CD4-positive, alpha-beta T cell treated with Interleukin-2 at 100 ng/mL for 4 hours (primary cell): ENCODE data around the gene PDLIM5.
"Not testable (repeated sequence)": the region's sequence is repeated elsewhere in the genome, so short reads cannot be mapped to it uniquely, and the experiment has no call there.

Experiments used
- DNase-seq: peaks from one replicate; pipeline ENCODE4 v3.0.0-alpha.2; 2020; ENCODE audit warnings: low spot score

PDLIM5 gene

GRCh38 chr4:94463771-94464170, 12.0 kb downstream of the PDLIM5 start:
- DNase-seq, result no peak

- no peak for DNase-seq
These were observed 14.6 kb downstream of the PDLIM5 start for GRCh38 chr4:94466371-94466770.

DNA sequence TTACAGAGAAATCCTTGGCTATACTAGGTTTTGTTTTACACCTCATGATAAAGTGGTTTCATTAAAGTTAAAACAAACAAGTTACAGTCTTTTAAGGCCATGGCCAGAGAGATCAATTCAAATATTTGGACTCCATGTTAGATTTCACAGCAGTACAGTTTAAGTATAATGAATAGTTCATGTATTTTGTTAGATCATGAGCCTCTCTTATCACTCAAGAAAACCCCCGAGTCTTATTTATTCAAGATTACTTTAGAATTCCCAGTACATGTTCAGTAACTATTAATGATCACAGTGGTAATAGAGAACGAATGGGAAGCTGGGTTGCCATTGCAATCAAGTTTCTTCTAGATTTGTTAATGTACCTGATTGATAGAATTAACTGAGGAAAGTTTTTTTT, 15.2 kb downstream of the PDLIM5 start:
- no peak for DNase-seq

- no peak for DNase-seq
These were observed 16.5 kb downstream of the PDLIM5 start for GRCh38 chr4:94468093-94468769.

- DNase-seq, result no peak
These were observed 17.6 kb downstream of the PDLIM5 start for GRCh38 chr4:94469221-94469784.

DNA sequence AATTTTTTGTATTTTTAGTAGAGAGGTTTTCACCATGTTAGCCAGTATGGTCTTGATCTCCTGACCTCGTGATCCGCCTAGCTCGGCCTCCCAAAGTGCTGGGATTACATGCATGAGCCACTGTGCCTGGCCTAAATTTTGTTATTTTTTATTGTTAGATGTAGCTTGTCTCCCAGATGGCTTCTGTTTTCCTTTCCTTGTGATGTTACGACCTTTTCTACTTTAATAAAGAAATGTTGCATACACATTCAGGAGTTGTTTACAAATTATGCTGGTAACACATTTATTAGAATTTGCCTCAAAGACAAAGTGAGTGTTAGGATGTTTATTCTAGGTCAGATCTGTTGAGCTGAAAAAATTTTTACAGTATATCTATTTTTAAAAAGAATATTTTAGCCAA, 18.4 kb downstream of the PDLIM5 start:
- no peak for DNase-seq

GRCh38 chr4:94470782-94471181, 19.0 kb downstream of the PDLIM5 start:
- not testable (repeated sequence) for DNase-seq

GRCh38 chr4:94472056-94472826, 20.5 kb downstream of the PDLIM5 start:
- DNase-seq, result no peak

DNA sequence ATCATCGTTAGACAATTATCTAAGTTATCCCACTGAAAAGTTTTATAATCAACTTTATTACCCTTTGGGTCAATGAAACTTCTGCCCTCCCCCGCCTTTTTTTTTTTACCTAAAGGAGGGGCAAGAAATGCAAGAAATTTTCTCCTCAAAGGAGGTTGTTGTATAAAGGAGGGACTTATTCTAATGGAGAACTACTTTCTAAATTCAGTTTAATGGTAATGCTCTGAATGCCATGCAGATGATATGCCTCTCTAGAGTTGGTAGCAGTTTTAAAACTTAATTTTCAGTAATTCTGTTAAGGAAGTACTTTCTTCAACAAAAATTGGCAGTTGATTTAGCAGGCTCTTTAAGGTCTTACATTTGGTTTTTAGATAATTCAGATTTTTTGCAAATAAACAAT, 23.3 kb downstream of the PDLIM5 start:
- no peak for DNase-seq

DNA sequence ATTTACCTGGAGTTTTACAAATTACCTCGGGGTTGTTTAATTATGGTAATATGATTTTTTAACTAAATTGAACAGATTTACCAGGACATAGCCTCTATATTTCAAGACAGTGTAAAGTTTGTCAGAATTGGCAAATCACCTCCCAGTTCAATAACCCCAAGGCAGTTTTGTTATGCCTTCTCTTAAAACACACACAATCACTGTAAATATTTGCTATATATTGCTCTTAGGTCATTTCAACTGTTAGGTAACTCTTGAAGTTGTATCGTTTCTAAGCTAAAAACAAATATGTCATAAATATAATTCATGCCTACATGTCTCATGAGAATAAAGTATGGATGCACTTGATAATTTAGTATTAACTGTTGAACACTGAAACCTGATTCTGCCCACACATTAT, 24.1 kb downstream of the PDLIM5 start:
- no peak for DNase-seq

DNA sequence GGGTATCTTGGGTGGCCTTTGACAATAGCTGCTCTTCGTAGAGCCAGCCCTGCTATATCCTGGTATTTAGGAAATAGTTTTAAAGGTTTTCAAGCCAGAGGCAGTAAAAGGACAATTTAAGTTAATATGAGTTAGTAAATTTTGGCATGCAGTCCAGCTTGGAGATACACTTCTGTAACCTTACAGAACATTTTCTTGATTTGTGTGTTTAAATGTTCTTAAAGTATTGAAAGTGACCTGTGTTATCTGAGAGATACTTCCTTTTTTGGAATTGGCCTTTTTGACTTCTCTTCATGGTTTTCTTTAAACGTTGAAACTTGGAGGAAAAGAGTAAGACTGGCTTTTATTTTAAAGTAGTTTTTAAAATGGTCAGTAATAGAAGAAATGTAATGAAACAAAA, 25.5 kb downstream of the PDLIM5 start:
- no peak for DNase-seq

DNA sequence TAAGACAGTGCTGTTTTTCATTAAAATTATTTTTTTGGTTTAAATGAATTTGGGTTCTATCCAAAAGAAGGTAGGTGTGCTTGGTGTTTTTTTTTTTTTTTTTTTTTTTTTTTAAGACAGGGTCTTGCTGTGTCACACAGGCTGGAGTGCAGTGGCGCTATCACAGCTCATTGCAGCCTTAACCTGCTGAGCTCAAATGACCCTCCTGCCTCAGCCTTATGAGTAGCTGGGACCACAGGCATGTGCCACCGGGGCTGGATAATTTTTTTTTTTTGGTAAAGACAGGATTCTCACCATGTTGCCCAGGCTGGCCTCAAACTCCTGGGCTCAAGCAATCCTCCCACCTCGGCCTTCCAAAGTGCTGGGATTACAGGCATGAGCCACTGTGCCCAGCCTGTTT, 27.1 kb downstream of the PDLIM5 start:
- DNase-seq, result not testable (repeated sequence)

GRCh38 chr4:94479358-94480141, 27.8 kb downstream of the PDLIM5 start:
- no peak for DNase-seq

- DNase-seq, result no peak
These were observed 28.7 kb downstream of the PDLIM5 start for GRCh38 chr4:94480362-94480951.

DNA sequence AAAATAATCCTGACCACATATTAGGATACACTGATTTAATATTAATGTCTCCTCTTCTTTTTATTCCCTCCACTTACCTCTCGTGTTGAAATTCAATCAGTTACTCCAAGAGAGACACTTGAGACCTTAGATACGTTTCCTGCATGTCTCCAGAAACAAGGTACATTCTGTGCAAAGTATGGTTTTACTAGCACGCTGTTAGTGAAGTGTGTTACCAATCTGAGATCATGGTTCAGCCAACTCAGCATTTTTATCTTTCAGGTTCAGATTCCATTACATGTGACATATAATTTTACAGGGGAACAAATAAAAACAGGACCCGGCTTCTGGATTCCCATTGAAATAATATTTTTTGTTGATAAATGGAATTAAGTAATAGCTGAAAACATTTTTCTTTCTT, 32.2 kb downstream of the PDLIM5 start:
- DNase-seq, result no peak

GRCh38 chr4:94484818-94485217, 33.1 kb downstream of the PDLIM5 start:
- no peak for DNase-seq

GRCh38 chr4:94486372-94486801, 34.6 kb downstream of the PDLIM5 start:
- DNase-seq, result no peak

DNA sequence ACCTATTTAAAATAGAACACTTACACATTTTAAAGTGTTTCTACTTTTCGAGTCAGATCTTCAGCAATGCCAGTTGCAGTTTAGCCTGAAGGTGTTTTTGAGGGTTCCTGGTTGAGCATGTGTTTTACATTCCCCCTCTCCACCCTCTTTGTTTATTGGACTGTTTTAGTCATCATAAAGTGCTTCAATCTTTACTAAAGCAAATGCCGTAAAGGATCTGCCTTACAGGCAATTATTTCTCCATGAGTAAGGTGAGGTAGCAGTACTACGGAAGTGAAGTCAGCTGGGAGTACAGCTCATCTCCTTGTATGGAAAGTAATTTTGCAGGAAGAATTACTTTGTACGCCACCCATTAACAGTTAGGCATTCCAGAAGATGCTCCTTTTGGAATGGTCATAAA, 36.9 kb downstream of the PDLIM5 start:
- no peak for DNase-seq

DNA sequence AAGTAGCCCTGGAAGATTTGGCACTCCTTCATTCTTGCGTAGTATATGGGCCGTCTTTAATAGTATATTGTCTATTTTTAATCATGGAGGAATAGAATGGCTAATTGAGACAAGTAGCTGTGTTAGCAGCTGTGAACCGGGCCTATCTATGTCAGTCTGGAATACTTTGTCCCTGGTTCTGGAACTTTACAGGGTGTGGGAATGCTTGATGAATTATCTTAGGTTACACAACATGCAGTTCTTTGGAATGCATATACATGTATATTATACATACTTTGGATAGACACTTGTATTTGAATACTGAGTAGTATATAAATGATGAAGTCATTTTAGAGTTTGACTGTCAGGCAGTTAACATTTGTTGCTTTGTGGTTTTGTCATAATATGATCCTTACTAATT, 37.4 kb downstream of the PDLIM5 start:
- DNase-seq, result no peak

DNA sequence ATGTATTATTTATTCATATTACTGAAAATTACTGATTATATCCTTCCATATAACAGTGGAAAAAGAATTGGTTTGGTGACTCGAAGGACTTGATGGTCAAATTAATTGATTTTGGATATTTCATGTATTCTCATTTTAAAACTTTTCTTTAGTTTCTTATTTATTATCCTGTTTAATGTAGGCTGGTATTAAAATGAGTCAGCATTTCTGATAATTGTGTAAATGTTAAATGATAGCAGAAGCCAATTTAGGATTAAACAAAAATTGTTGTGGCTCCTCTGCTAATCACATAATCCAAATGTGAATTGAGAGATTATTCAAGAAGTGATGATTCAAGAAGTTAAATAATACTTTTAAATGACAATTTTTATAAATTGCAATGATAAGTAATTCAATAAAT, 38.7 kb downstream of the PDLIM5 start:
- no peak for DNase-seq

DNA sequence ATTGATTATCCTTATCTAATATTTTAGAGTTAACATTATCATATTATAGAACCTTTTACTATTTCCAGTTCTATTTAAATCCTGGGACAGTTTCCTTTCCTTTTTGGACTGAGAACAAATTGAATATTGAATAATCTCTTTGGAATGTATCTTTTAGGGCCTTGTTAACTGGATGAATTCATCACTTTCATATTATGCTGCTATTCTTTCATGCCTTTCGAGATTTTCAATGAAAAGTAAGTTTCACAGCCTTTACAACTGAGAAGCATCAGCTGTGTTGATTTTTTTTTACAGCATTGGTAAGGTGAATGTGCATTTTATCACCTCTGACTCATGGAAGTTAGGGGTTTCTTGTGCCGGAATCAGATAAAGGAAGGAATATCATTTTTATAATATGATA, 39.6 kb downstream of the PDLIM5 start:
- no peak for DNase-seq

- DNase-seq, result no peak
These were observed 43.7 kb downstream of the PDLIM5 start for GRCh38 chr4:94495408-94495807.
